ENCODE data around the gene C9orf40. TPM values are rescaled to one million over a fixed set of nuclear protein-coding genes. Genes with fewer than 3 reads are reported as not detected.

The C9orf40 gene
- total and polyA plus RNA-seq, 3 donors from 2014 or later = 8.9 to 21.4 (median 14.6) TPM

DNA sequence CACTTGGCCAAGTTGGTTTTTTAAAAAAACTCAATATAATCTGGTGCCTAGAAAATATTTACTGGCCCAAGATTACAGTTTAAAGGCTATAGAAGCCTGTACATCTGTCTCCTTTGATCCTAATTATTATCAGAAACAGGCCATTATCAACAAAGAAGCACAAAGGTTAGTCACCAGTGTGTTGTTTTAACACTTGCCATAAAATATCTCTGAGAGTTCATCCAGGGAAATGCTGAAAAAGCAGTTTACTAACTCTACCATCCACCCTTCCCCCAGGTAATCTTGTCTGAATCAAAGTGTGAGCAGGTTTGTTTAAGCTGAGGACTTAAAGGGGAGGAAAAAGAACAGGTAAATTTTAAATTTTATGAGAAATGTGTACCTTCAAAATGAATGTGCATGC lies 51.7 kb downstream of the C9orf40 start:
- H3K4me3 ChIP-seq = no peak overlapping the region
- H3K27ac ChIP-seq = no peak overlapping the region
- TF ChIP-seq, protein P1, sequence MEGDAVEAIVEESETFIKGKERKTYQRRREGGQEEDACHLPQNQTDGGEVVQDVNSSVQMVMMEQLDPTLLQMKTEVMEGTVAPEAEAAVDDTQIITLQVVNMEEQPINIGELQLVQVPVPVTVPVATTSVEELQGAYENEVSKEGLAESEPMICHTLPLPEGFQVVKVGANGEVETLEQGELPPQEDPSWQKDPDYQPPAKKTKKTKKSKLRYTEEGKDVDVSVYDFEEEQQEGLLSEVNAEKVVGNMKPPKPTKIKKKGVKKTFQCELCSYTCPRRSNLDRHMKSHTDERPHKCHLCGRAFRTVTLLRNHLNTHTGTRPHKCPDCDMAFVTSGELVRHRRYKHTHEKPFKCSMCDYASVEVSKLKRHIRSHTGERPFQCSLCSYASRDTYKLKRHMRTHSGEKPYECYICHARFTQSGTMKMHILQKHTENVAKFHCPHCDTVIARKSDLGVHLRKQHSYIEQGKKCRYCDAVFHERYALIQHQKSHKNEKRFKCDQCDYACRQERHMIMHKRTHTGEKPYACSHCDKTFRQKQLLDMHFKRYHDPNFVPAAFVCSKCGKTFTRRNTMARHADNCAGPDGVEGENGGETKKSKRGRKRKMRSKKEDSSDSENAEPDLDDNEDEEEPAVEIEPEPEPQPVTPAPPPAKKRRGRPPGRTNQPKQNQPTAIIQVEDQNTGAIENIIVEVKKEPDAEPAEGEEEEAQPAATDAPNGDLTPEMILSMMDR (IDR thresholded peaks at IDR 0.05) = no peak
- no peak for TF ChIP-seq POLR2A (IDR thresholded peaks at IDR 0.05)
- DNase-seq = no peak
- H3K9me3 ChIP-seq = no peaks in the 10 kb centered on the region
- no peaks in the 10 kb centered on the region for H3K4me1 ChIP-seq
- intact Hi-C loops (cut with DNase I; ENCODE audit: low total_unique reads) = no loop called here
- no peaks in the 10 kb centered on the region for H3K27me3 ChIP-seq
- H3K36me3 ChIP-seq (ENCODE audit: low read depth, missing control alignments) = no peaks in the 10 kb centered on the region

Other genes starting within 250 kb of the C9orf40 start
- 1 to 10 TPM; 4.2 to 6.7 TPM for gene TRPM6, start 65.0 kb downstream of the C9orf40 start, total RNA-seq
- 2.8 TPM for gene TRPM6, start 65.0 kb downstream of the C9orf40 start, polyA plus RNA-seq (ENCODE audit: insufficient read depth, low read depth, low replicate concordance)
- gene CARNMT1, start 75.4 kb upstream of the C9orf40 start, total RNA-seq = 10 to 100 TPM; 40.6 to 42.4 TPM
- gene CARNMT1, start 75.4 kb upstream of the C9orf40 start, polyA plus RNA-seq (ENCODE audit: insufficient read depth, low read depth, low replicate concordance) = 33.9 TPM
- gene NMRK1, start 135.2 kb upstream of the C9orf40 start, total RNA-seq = 10 to 100 TPM; 13.8 to 22.4 TPM
- 21.3 TPM for gene NMRK1, start 135.2 kb upstream of the C9orf40 start, polyA plus RNA-seq (ENCODE audit: insufficient read depth, low read depth, low replicate concordance)
- 10 to 100 TPM; 25.2 to 25.6 TPM for gene OSTF1, start 135.6 kb upstream of the C9orf40 start, total RNA-seq
- 34.2 TPM for gene OSTF1, start 135.6 kb upstream of the C9orf40 start, polyA plus RNA-seq (ENCODE audit: insufficient read depth, low read depth, low replicate concordance)